HG03469 (cell line): ENCODE results near the gene VWA5B1.
"Not testable (repeated sequence)": the region's sequence is repeated elsewhere in the genome, so short reads cannot be mapped to it uniquely, and the experiment has no call there.

ENCODE experiments used
- ATAC-seq: cut with Tn5 transposase; IDR thresholded peaks from one replicate; pipeline ENCODE4 v1.9.1; 2021; ENCODE audit warnings: mild to moderate bottlenecking, moderate library complexity, moderate number of reproducible peaks; ENCODE audit not compliant: unreplicated experiment

The VWA5B1 gene

GRCh38 chr1:20280341-20280740, 10.3 kb upstream of the VWA5B1 start:
- no peak for ATAC-seq

- ATAC-seq, result no peak
Observed at GRCh38 chr1:20280906-20281305, 9.8 kb upstream of the VWA5B1 start.

GRCh38 chr1:20281801-20282200, 8.9 kb upstream of the VWA5B1 start:
- ATAC-seq, result no peak

- ATAC-seq, result no peak
Observed at GRCh38 chr1:20282533-20282932, 8.1 kb upstream of the VWA5B1 start.

GRCh38 chr1:20284046-20284445, 6.6 kb upstream of the VWA5B1 start:
- no peak for ATAC-seq

- no peak for ATAC-seq
Observed at GRCh38 chr1:20284625-20285024, 6.0 kb upstream of the VWA5B1 start.

- ATAC-seq, result no peak
Observed at GRCh38 chr1:20285510-20285909, 5.2 kb upstream of the VWA5B1 start.

- ATAC-seq, result not testable (repeated sequence)
Observed at GRCh38 chr1:20287696-20288095, 3.0 kb upstream of the VWA5B1 start.

GRCh38 chr1:20291645-20292084, 990 bp downstream of the VWA5B1 start:
- no peak for ATAC-seq

GRCh38 chr1:20298626-20299025, 8.0 kb downstream of the VWA5B1 start:
- ATAC-seq, result no peak

GRCh38 chr1:20301463-20302107, 10.9 kb downstream of the VWA5B1 start:
- no peak for ATAC-seq

GRCh38 chr1:20302108-20302471, 11.4 kb downstream of the VWA5B1 start:
- ATAC-seq, result no peak

- ATAC-seq, result no peak
Observed at GRCh38 chr1:20307026-20307425, 16.4 kb downstream of the VWA5B1 start.

GRCh38 chr1:20308569-20308968, 17.9 kb downstream of the VWA5B1 start:
- ATAC-seq, result no peak

GRCh38 chr1:20311289-20311688, 20.6 kb downstream of the VWA5B1 start:
- no peak for ATAC-seq

GRCh38 chr1:20312310-20312709, 21.6 kb downstream of the VWA5B1 start:
- ATAC-seq, result no peak

- ATAC-seq, result no peak
Observed at GRCh38 chr1:20312818-20313217, 22.1 kb downstream of the VWA5B1 start.

GRCh38 chr1:20317471-20317870, 26.8 kb downstream of the VWA5B1 start:
- no peak for ATAC-seq

- no peak for ATAC-seq
Observed at GRCh38 chr1:20318521-20318920, 27.8 kb downstream of the VWA5B1 start.

- no peak for ATAC-seq
Observed at GRCh38 chr1:20318971-20319370, 28.3 kb downstream of the VWA5B1 start.

GRCh38 chr1:20319456-20320220, 29.0 kb downstream of the VWA5B1 start:
- no peak for ATAC-seq

- no peak for ATAC-seq
Observed at GRCh38 chr1:20320704-20321103, 30.0 kb downstream of the VWA5B1 start.

GRCh38 chr1:20321573-20321972, 30.9 kb downstream of the VWA5B1 start:
- ATAC-seq, result no peak
